Inflammatory macrophage treated with lipopolysaccharide for 1 hour (primary cell): Measurements from ENCODE around the gene LY9.

Experiments used
- DNase-seq, 2 donors: peaks; one replicate each; pipeline ENCODE4 v3.0.0-alpha.2; 2020 to 2022

Gene LY9

GRCh38 chr1:160795951-160796383, at the start of gene LY9:
LY9 (plus strand) TSS chr1:160796174; CDS start chr1:160796188, 14 bp downstream.
- peak; percentile 38 to 57 for DNase-seq

- peak in 1 of 2 donors; percentile 25 for DNase-seq
These were observed 49.0 kb upstream of the LY9 start for GRCh38 chr1:160746836-160747500.

GRCh38 chr1:160747717-160748116, 48.3 kb upstream of the LY9 start:
- DNase-seq = peak in 1 of 2 donors; percentile 14

DNA sequence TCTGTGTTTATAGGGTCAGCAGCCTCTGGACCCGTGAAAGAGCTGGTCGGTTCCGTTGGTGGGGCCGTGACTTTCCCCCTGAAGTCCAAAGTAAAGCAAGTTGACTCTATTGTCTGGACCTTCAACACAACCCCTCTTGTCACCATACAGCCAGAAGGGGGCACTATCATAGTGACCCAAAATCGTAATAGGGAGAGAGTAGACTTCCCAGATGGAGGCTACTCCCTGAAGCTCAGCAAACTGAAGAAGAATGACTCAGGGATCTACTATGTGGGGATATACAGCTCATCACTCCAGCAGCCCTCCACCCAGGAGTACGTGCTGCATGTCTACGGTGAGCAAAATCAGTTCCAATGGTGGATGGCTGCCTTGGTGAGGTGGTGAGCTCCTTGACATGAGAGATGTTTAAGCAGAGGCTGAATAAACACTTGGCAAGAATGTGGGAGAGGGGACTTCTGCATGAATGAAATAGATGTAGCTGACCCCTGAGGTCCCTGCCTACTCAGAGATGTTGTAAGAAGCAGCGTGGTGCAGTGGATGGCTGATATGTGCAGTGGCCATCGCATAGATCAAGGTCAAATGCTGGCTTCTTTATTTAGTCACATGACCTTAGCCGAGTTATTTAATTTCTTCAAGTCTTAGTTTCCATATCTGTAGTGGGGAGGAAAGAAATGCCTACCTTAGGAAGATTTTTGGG, 47.6 kb upstream of the LY9 start:
- peak; percentile 47 to 78 for DNase-seq

DNA sequence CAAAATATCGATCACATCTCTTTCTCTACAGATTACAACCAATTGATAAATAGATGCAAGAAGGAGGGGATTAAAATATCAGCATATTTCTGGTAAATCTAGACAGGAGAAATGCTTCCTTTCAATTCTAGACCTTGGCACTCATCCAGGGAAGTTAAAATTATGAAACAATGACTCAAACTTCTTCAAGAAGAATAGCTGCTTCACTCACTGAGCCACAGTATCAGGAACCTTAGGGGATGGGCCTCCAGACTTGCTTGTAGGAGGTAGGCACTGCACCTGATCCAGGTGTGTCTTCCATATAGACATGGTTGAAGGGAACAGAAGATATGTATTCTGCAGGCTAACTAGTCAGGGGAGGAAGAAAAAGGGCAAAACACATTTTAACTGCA, 47.1 kb upstream of the LY9 start:
- DNase-seq = peak; percentile 60 to 84

DNA sequence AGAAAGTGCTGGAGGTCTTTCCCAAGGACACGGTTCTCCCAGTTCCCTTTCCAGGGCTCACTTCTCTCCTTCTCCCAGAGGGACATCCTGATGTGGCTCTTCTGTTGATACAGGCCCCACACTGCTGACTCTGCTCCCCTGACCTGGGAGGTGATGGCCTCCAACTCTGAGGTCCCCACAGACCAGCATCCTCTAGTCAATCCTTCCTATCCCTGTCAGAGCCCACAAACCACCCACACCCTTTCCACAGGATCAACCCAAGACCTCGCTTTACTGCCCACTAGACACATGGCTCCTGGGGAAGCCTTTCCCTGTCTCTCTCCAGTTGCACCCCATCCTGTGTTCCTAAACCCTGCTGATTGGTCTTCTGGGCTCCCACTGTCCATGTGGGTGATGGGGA, 45.4 kb upstream of the LY9 start:
- peak in 1 of 2 donors; percentile 5 for DNase-seq

DNA sequence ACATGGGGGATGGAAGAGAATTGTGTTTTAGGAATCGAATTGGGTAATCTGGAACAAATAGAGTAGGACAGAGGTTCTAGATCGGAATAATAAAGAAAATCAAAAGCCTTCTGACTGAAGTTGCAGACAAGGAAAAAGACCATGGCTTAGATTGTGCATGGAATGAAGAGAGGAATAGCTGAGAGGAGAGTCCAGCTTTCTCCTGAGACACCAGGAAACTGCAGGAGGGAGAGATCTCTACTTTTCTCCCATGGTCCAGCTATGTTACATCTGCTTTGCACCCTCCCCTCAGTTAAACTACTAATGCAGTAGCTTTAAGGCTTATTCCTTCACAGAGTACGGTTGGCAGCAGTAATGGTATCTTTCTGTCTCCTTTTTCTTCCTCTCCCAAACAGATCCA, 43.6 kb upstream of the LY9 start:
- peak in 1 of 2 donors; percentile 7 for DNase-seq

DNA sequence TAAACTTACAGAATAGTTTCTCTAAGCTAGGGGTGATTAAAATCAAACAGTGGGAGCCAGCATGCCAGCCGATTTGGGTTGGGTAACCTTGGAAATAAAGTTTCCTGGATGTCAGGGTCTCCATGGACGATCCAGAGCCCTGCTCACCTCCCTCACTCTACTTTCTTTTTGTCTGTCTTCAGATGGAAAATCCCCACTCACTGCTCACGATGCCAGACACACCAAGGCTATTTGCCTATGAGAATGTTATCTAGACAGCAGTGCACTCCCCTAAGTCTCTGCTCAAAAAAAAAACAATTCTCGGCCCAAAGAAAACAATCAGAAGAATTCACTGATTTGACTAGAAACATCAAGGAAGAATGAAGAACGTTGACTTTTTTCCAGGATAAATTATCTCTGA, 43.0 kb upstream of the LY9 start:
- DNase-seq = peak in 1 of 2 donors; percentile 2

- peak in 1 of 2 donors; percentile 19 for DNase-seq
These were observed 42.4 kb upstream of the LY9 start for GRCh38 chr1:160753594-160753993.

DNA sequence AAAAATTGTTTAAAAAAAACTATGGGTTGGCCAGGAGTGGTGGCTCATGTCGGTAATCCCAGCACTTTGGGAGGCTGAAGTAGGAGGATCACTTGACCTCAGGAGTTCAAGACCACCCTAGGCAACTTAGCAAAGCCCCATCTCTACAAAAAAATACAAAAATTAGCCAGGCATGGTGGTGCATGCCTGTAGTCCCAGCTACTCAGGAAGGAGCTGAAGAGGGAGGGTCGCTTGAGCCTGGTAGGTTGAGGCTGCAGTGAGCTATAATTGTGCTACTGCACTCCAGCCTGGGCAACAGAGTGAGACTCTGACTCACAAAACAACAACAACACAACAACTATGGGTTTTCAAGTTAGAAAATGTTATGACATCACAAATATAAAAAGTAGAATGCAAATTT, 40.5 kb upstream of the LY9 start:
- peak in 1 of 2 donors; percentile 29 for DNase-seq

DNA sequence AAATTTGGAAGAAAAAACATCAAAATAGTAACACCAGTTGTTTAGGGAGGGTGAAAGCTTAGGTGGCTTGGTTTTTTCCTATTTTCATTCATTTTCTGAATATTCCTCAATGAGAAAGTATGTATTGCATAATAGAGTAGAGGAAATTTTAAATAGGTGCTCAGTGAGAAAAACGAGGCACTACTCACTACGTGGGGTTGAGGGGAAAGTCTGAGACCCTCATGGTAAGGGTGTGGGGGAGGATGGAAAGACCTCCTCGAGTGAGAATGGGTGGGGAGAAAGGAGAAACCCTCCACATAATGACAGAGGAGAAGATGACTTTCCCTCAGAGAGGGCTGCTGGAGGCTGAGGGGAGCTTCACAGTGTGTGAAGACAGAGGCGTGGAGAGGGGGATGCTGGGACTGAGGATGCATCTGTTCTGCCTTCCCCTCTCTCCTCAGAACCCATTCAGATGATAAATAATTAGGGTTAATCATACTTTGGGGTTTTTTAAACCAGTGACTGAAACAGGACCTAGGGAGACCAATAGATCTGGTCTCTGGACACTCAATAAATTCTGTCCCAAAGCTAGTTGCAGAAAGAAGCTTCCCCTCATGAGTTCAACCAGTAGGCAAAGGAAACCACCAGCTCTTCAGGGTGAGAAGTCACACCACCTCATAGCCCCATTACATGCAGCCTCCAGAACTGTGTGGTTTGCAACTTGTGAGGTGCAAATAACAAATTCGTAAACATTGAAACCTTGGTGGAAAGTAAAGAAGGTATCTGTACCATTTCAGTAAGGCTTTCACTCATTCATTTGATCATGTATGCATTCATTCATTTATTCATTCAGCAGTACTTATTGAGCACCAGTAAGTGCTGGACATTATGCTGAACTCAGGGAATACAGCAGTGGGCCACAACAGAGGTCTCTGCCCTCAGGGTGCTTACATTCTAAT, 39.8 kb upstream of the LY9 start:
- DNase-seq = peak; percentile 46 to 54

GRCh38 chr1:160756849-160757201, 39.1 kb upstream of the LY9 start:
- peak in 1 of 2 donors; percentile 36 for DNase-seq

GRCh38 chr1:160758521-160758920, 37.5 kb upstream of the LY9 start:
- DNase-seq = no peak

- no peak for DNase-seq
These were observed 36.2 kb upstream of the LY9 start for GRCh38 chr1:160759740-160760139.

- DNase-seq = no peak
These were observed 34.9 kb upstream of the LY9 start for GRCh38 chr1:160761046-160761445.

GRCh38 chr1:160761886-160762285, 34.1 kb upstream of the LY9 start:
- DNase-seq = no peak

- DNase-seq = no peak
These were observed 32.0 kb upstream of the LY9 start for GRCh38 chr1:160763993-160764392.

GRCh38 chr1:160767395-160768294, 28.3 kb upstream of the LY9 start:
- DNase-seq = peak; percentile 55 to 69

DNA sequence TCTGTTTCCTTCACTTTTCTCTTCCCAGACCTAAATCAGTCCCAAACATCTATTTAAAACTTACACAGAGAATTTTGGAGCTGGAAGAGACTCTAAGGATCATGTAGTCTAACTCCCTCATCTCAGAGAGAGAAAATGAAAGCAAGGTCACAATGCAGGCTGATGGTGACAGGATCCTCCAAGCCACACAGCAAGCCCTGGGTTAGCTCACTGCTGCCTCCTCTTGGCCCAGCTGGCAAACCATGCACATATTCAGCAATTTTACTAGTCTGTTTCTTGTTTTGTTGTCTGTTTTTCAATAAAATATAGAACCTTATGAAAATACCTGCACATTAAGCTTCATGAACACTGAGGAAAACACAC, 27.7 kb upstream of the LY9 start:
- DNase-seq = peak; percentile 82 to 88

GRCh38 chr1:160772331-160772730, 23.6 kb upstream of the LY9 start:
- peak; percentile 33 to 68 for DNase-seq

DNA sequence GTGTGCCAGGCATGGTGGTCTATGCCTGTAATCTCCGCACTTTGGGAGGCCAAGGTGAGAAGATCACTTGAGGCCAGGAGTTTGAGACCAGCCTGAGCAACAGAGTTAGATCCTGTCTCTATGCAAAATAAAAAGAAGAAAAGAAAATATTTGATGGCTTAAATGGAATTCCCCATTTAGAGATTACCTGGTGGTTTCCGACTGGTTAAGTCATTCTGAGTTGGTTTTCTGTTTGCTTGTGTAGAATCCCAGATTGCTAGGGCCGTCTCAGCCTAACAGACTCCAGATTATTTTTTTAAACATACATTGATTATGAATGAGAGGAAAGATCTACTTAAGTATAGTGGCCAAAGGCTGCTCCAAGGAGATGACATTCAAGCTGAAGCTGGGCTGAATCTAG, 22.9 kb upstream of the LY9 start:
- peak in 1 of 2 donors; percentile 66 for DNase-seq
